ENCODE results near the gene GRID2IP. TPM values are rescaled to one million over a fixed set of nuclear protein-coding genes. Genes with fewer than 3 reads are reported as not detected.
A peak's percentile ranks its signal among the peaks of the same experiment; 100 is the strongest.

GRID2IP gene
- total RNA-seq, 1 donor from 2014 or later = not detected

GRCh38 chr7:6500691-6501090, 50.6 kb downstream of the GRID2IP start:
- DNase-seq (peak; percentile 23), ATAC-seq (ENCODE audit: poor library complexity) (no peak)
- intact Hi-C loops (cut with DNase I) = no loop called here

GRCh38 chr7:6497994-6498393, 53.3 kb downstream of the GRID2IP start:
- no peak for ATAC-seq (ENCODE audit: poor library complexity)
- intact Hi-C loops (cut with DNase I) = no loop called here

GRCh38 chr7:6497637-6497905, 53.7 kb downstream of the GRID2IP start:
- intact Hi-C loops (cut with DNase I) = no loop called here
- DNase-seq (no peak), ATAC-seq (ENCODE audit: poor library complexity) (no peak)

More at GRCh38 chr7:6497994-6498393, 53.3 kb downstream of the GRID2IP start:
- peak; percentile 26 for DNase-seq

GRCh38 chr7:6496842-6497636, 54.2 kb downstream of the GRID2IP start:
- intact Hi-C loops (cut with DNase I) = no loop called here
- no peak for ATAC-seq (ENCODE audit: poor library complexity)
- DNase-seq = peak; percentile 32

GRCh38 chr7:6495597-6496262, 55.5 kb downstream of the GRID2IP start:
- no peak for DNase-seq
- intact Hi-C loops (cut with DNase I) = no loop called here
- ATAC-seq (ENCODE audit: poor library complexity) = no peak

- DNase-seq (no peak), ATAC-seq (ENCODE audit: poor library complexity) (no peak)
- intact Hi-C loops (cut with DNase I) = no loop called here
These were observed 56.9 kb downstream of the GRID2IP start for GRCh38 chr7:6494365-6494764.

- intact Hi-C loops (cut with DNase I) = no loop called here
- no peak for ATAC-seq (ENCODE audit: poor library complexity)
- DNase-seq = no peak
These were observed 60.1 kb downstream of the GRID2IP start for GRCh38 chr7:6491194-6491593.

- intact Hi-C loops (cut with DNase I) = no loop called here
- ATAC-seq (ENCODE audit: poor library complexity) = no peak
- DNase-seq = no peak
These were observed 61.6 kb downstream of the GRID2IP start for GRCh38 chr7:6489612-6490011.

GRCh38 chr7:6487184-6487545, 64.1 kb downstream of the GRID2IP start:
- intact Hi-C loops (cut with DNase I) = no loop called here
- DNase-seq (no peak), ATAC-seq (ENCODE audit: poor library complexity) (no peak)

- no peak for DNase-seq
- intact Hi-C loops (cut with DNase I) = no loop called here
- no peak for ATAC-seq (ENCODE audit: poor library complexity)
These were observed 64.7 kb downstream of the GRID2IP start for GRCh38 chr7:6486438-6487183.

- ATAC-seq (ENCODE audit: poor library complexity) (no peak), DNase-seq (no peak)
- intact Hi-C loops (cut with DNase I) = no loop called here
These were observed 68.5 kb downstream of the GRID2IP start for GRCh38 chr7:6482743-6483119.

GRCh38 chr7:6482307-6482706, 69.0 kb downstream of the GRID2IP start:
- no peak for ATAC-seq (ENCODE audit: poor library complexity)
- DNase-seq = no peak
- intact Hi-C loops (cut with DNase I) = no loop called here

- intact Hi-C loops (cut with DNase I) = no loop called here
- DNase-seq (no peak), ATAC-seq (ENCODE audit: poor library complexity) (no peak)
These were observed 69.8 kb downstream of the GRID2IP start for GRCh38 chr7:6481445-6481844.

GRCh38 chr7:6480323-6480660, 71.0 kb downstream of the GRID2IP start:
- intact Hi-C loops (cut with DNase I) = no loop called here
- ATAC-seq (ENCODE audit: poor library complexity) (no peak), DNase-seq (no peak)

- no peak for ATAC-seq (ENCODE audit: poor library complexity)
- no peak for DNase-seq
- intact Hi-C loops (cut with DNase I) = no loop called here
These were observed 72.2 kb downstream of the GRID2IP start for GRCh38 chr7:6479067-6479466.

GRCh38 chr7:6478186-6478585, 73.1 kb downstream of the GRID2IP start:
- DNase-seq (no peak), ATAC-seq (ENCODE audit: poor library complexity) (no peak)
- intact Hi-C loops (cut with DNase I) = no loop called here

GRCh38 chr7:6477318-6477660, 74.0 kb downstream of the GRID2IP start:
- intact Hi-C loops (cut with DNase I) = no loop called here
- DNase-seq (no peak), ATAC-seq (ENCODE audit: poor library complexity) (no peak)

GRCh38 chr7:6476596-6477317, 74.5 kb downstream of the GRID2IP start:
- DNase-seq = no peak
- intact Hi-C loops (cut with DNase I) = no loop called here
- ATAC-seq (ENCODE audit: poor library complexity) = no peak

GRCh38 chr7:6475433-6476186, 75.7 kb downstream of the GRID2IP start:
- ATAC-seq (ENCODE audit: poor library complexity) = no peak
- intact Hi-C loops (cut with DNase I) = no loop called here
- DNase-seq = no peak

Measured in Right ventricle myocardium superior (tissue), 1 donor.